GM21717 (cell line): ENCODE data around the gene SLC7A10.
"Not testable (repeated sequence)": the region's sequence is repeated elsewhere in the genome, so short reads cannot be mapped to it uniquely, and the experiment has no call there.

Experiments
- ATAC-seq: cut with Tn5 transposase; IDR thresholded peaks from one replicate; pipeline ENCODE4 v1.9.1; 2021; ENCODE audit warnings: mild to moderate bottlenecking, moderate library complexity; ENCODE audit not compliant: unreplicated experiment

Gene SLC7A10

DNA sequence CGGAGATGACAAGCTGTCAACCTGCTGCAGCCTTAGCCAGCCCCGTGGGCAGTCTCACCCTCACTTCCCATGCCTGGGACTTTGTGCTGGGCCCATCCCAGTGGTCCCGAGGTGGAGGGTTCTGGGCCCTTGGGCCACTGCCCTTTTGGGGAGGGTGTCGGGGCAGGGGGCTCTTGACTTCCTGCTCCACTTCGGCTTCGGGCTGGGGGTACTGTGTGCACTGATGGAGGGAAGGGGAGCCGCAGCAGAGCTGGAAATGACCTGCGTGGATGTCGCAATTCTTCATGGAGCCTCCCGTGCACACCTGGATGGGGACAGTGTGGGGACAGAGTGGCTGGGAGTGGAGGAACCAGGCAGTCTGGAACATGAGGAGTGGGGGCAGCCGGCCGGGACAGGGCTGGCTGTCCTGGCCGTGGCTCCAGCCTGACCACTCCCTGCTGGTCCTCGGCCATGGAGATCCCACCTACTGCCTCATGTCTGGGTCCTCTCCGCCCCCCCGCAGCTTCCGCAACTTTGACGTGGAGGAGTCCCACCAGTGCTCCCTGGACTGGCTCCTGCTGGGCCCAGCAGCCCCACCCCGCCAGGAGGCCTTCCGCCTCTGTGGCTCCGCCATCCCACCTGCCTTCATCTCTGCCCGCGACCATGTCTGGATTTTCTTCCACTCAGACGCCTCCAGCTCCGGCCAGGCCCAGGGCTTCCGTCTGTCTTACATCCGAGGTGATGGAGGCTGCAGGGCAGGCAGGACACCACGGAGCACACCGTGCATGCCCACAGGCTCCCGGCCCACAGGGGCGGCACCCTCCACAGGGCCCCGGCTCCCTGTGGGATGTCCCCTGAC lies 21.3 kb downstream of the SLC7A10 start:
- ATAC-seq = no peak

DNA sequence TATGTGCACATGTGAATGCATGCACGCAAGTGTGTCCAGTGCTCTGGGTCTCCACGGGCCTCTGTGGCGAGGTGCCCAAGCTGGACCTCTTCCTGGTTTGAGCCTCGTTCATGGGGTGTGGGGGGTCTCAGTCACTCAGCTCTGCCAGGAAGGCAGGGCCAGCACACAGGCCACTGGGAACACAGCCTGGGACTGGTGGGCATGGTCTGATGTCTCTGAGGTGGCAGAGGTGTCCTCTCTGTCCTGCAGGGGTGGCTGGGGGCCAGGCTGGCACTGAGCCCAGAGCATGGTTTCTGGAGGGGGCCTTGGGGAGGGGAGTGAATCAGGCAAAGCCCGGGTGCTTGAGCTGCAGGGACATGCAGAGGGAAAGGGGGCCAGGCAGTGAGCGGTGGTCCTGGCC lies 22.1 kb downstream of the SLC7A10 start:
- ATAC-seq = no peak

- no peak for ATAC-seq
These were observed 22.8 kb downstream of the SLC7A10 start for GRCh38 chr19:33202546-33203507.

DNA sequence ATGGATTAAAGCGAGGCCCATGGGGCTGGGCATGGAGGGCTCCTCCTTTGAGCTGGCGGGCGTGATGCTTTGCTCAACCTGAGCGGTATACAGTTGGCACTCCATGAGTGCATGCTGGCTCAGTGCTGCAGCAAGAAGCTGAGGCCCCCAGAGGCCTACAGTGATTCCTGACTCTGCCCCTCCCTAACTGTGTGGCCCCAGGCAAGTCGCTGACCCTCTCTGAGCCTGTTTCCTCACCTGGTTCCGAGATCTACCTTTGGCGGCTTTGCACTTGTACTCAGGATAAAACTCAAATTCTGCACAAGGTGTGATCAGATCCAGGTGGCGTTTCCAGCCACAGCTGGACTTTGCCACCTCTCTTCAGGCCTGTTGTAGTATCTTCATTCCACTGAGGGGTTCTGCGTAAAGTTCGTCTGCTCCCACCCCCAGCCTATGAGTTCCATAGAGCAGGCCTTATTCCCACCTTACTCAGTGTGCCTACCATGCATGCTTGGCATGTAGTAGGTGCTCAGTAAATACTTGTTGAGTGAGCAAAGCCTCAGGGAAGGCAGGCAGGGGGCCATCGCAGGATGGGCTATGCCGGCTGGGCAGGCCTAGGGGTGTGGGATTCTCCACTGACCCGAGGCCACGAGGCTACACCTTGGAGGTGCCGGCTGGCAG lies 23.6 kb downstream of the SLC7A10 start:
- no peak for ATAC-seq

GRCh38 chr19:33201473-33201872 lies 24.2 kb downstream of the SLC7A10 start:
- no peak for ATAC-seq

DNA sequence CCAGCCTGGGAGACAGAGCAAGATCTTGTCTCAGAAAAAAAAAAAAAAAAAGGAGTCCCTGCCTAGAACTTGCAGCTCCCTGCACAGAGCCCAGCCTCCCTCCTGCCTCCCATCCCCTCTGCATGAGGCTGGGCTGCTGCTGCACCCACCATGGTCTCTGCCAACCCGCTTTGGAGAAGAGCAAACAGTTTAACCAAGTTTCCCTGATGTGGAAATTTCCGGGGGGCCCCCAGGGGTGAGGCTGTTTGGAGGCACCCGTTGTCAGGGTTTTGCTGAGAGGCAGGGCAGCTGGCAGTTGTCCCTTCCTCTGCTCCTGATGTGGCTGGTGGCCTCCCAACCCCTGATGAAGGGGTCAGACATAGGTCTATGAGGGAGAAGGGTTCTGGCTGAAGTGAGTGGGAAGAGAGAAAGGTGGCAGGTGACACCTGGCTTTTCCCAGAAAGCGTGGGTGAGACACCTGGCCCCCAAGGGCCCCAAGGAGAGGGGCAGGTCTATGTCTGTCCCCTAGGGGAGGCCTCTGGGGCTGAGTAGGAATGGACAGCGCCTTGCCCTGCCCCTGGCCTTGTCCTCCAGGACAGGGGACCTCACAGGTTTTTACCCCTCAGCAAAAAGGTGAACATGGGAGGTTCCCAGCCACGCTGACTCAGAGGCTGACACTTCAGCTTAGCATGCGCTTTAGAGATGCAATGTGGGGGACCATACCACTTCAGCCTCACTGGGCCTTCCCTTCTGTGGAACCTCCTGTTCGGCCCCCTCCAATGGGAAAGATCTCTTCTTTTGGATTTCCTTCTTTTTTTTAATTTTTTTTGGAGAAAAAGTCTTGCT lies 26.0 kb downstream of the SLC7A10 start:
- no peak for ATAC-seq

DNA sequence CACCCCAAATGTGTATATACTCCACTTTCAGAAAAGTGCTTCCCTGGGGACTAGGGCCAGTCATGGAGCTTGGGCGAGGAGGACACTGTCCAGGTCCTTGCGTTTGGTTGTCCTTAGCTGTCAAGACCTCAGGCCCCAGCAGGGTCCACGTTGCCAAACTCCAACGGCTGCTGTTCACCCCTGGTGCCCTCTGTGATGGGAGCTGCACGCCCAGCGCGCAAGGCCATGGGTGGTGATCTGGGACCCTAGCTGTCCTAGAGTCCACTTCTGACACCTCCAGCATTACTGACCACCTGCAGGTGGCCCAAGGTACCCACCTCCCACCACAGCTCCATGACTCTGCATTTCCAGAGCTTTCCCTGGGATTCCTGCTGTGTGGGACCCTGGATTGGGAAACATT lies 27.5 kb downstream of the SLC7A10 start:
- no peak for ATAC-seq

DNA sequence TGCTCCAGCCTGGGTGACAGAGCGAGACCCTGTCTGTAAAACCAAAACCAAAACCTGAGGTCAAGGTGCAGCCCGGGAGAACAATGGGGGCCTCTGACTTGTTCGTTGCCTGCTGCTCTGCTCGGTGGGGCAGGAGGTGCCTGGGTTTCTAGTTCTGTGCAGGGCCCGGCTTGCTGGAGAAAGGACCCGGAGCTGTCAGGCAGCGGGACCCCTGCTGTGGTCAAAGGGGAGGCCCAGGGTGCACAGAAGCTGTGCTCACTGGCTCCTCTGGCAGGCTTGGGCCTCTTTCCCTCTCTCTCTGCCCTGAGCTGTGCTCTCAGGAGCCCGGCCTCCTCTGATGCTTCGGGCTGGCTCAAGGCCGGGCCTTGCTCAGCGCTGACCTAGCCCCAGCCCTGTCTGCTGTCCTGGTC lies 28.1 kb downstream of the SLC7A10 start:
- ATAC-seq = no peak

GRCh38 chr19:33196446-33197193 lies 29.0 kb downstream of the SLC7A10 start:
- no peak for ATAC-seq

- no peak for ATAC-seq
These were observed 29.9 kb downstream of the SLC7A10 start for GRCh38 chr19:33195645-33196347.

DNA sequence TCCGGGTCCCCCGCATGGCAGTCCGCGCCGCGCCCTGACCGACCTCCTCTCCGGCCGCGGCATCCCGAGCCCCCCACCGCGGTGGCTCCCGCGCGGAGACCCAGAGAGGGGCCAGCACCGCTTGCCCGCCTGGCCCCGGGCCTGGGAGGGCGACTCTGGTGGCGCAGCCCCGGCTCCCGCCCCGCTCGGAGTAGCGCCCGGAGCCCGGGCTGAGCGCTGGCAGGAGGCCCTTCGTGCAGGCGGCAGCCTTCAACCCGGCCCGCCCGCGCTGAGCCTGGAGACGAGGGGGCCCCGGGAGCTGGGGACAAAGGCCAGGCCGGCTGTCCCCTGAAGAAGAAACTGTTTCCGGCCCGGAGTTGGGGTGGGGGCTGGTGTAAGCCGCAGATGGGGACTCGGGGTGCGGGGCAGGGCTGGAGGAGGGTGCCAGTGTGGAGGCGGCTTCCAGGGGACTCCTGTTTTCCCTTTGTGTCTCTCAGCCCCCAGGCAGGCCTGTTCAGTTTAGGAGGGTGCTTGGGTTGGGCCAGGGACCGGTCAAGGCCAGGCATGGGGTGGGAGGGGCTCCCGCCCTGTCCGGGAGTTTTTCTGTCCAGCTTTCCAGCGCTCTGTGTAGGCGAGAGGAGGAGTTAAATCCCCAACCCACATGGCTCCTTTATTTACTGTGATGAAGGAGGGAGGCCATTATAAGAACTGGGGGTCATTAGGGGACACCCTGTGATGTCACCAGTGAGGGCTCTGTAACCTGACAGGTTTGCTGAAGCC lies 30.6 kb downstream of the SLC7A10 start:
- no peak for ATAC-seq

DNA sequence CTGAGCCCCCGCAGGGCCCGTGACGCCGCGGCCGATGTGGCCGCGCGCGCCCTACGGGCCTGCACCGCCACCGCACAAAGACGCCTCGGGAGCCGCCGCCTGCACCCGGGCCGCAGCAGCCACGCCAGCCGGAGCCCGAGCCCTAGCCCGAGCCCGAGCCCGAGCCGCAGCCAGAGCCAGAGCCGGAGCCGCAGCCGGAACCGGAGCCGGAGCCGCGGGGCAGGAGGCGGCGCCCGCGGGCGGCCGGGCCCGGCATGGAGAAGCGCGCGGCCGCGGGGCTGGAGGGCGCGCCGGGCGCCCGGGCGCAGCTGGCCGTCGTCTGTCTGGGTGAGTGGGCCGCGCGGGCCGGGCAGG lies 31.1 kb downstream of the SLC7A10 start:
- ATAC-seq = no peak

GRCh38 chr19:33193865-33194362 lies 31.7 kb downstream of the SLC7A10 start, which contains the start of gene LRP3:
Gene LRP3, plus strand, starts transcription at chr19:33194330. Its CDS starts 456 bp downstream, at chr19:33194786.
- ATAC-seq = no peak

DNA sequence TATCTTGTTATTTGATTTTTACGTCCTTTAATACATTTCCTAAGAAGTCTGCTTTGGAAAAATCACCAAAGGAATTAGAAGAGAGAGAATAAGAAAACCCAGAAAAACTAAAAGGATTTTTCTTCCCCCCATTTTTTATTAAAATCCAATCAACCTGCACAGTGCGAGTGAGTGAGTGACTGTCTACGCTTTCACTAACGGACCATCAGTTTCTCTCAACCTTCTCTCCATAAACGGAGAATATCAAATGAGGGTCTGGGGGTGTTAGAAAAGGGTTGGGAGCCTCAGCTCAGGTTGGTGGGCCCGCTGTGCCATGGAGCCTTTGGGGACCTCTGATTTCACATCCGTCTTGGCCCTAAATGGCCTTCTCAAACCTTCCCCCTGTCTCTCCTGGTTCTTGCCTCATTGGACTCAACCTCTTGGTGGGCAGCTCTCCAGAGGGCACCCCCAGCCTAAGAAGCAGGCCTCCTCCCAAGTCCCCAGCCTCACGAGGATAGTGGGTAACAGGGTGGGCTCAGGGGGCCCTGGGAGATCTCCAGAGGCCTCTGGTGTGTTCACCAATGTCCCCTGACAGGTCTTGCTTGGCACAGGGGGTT lies 32.3 kb downstream of the SLC7A10 start:
- ATAC-seq = no peak

DNA sequence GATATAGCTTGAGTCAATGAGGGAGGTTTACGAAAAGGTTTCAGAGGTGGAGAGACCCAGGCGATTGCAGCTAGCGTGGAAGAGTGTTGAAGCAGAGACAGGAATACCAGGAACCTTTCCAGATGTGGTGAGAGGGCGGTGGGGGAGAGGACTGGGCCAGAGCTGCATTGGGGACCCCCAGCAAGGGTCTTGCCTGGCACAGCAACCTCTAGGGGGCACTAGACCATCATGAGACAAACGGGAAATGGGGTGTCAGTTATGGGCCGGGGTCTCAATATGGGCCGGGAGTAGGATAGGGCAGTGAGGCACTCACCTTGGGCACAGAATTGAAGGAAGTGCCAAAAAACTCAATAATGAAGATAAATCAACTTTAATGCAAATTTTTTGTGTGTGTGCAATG lies 33.6 kb downstream of the SLC7A10 start:
- ATAC-seq = no peak

DNA sequence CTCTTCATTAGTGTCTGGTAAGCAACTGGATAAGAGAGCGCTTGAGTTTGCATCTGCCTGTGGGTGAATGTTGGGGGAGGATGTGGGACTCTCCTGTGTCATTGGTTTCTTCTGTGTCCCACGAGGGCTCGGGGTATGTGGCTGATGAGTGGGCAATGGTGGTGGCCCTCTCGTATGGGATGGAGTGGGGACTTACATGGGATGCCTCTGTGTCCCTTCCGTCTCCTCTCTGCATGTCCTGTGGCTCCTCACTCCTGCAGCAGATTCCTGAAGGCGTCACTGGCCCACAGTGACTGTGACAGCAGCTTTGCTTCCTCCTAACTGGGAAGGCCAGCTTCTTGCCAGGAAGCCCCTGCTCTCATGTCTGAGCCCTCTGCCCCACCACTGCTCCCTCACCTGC lies 34.1 kb downstream of the SLC7A10 start:
- ATAC-seq = no peak

- not testable (repeated sequence) for ATAC-seq
These were observed 34.6 kb downstream of the SLC7A10 start for GRCh38 chr19:33191092-33191491.

DNA sequence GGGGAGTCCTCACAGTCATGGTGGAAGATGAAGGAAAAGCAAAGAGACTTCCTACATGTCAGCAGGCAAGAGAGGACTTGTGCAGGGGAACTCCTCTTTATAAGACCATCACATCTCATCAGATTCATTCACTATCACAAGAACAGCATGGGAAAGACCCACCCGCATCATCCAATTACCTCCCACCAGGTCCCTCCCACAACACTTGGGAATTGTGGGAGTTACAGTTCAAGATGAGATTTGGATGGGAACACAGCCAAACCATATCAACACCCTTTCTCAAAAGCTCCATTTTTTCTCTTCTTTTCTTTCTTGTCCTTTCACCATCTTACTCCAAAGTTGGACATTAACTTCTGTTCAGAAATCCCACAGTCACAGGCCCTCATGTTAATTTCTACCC lies 36.2 kb downstream of the SLC7A10 start:
- no peak for ATAC-seq
